CD4-positive, alpha-beta T cell treated with Interleukin-1 beta for 1 hour (primary cell): Measurements from ENCODE around the gene ACVR2B.
A peak's percentile ranks its signal among the peaks of the same experiment; 100 is the strongest.

Source experiments
- DNase-seq, 2 donors: peaks; one replicate each; pipeline ENCODE4 v3.0.0-alpha.2; 2020 to 2022

The ACVR2B gene

GRCh38 chr3:38489766-38490165, 36.1 kb downstream of the ACVR2B start:
- no peak for DNase-seq

- no peak for DNase-seq
Observed at GRCh38 chr3:38490281-38491030, 36.8 kb downstream of the ACVR2B start.

- no peak for DNase-seq
Observed at GRCh38 chr3:38491215-38491614, 37.5 kb downstream of the ACVR2B start.

GRCh38 chr3:38493031-38493430, 39.3 kb downstream of the ACVR2B start:
- DNase-seq = no peak

GRCh38 chr3:38496131-38496910, 42.6 kb downstream of the ACVR2B start, which contains the start of gene EXOG:
TSS of gene EXOG (plus strand) at chr3:38496340. CDS start at chr3:38496368, 28 bp downstream.
- peak; percentile 95 for DNase-seq

- no peak for DNase-seq
Observed at GRCh38 chr3:38497031-38497430, 43.3 kb downstream of the ACVR2B start.

- DNase-seq = no peak
Observed at GRCh38 chr3:38500688-38501417, 47.2 kb downstream of the ACVR2B start.

- no peak for DNase-seq
Observed at GRCh38 chr3:38507120-38507519, 53.4 kb downstream of the ACVR2B start.

- DNase-seq = no peak
Observed at GRCh38 chr3:38509732-38510131, 56.0 kb downstream of the ACVR2B start.

- DNase-seq = no peak
Observed at GRCh38 chr3:38510631-38511030, 56.9 kb downstream of the ACVR2B start.

- DNase-seq = no peak
Observed at GRCh38 chr3:38511546-38511945, 57.9 kb downstream of the ACVR2B start.

- no peak for DNase-seq
Observed at GRCh38 chr3:38515367-38515766, 61.7 kb downstream of the ACVR2B start.

- DNase-seq = no peak
Observed at GRCh38 chr3:38516669-38517068, 63.0 kb downstream of the ACVR2B start.

GRCh38 chr3:38519000-38519399, 65.3 kb downstream of the ACVR2B start:
- DNase-seq = no peak

- peak in 1 of 2 donors; percentile 58 for DNase-seq
Observed at GRCh38 chr3:38519651-38520050, 66.0 kb downstream of the ACVR2B start.

- peak; percentile 55 to 71 for DNase-seq
Observed at GRCh38 chr3:38521391-38521987, 67.8 kb downstream of the ACVR2B start.

- DNase-seq = no peak
Observed at GRCh38 chr3:38522002-38522401, 68.3 kb downstream of the ACVR2B start.

- DNase-seq = no peak
Observed at GRCh38 chr3:38524141-38524739, 70.5 kb downstream of the ACVR2B start.

- no peak for DNase-seq
Observed at GRCh38 chr3:38526792-38527191, 73.1 kb downstream of the ACVR2B start.

- DNase-seq = no peak
Observed at GRCh38 chr3:38528457-38528856, 74.8 kb downstream of the ACVR2B start.

- no peak for DNase-seq
Observed at GRCh38 chr3:38532529-38532928, 78.8 kb downstream of the ACVR2B start.

- no peak for DNase-seq
Observed at GRCh38 chr3:38533285-38533976, 79.7 kb downstream of the ACVR2B start.
